ENCODE results near the gene RASL12.

RASL12 gene

DNA sequence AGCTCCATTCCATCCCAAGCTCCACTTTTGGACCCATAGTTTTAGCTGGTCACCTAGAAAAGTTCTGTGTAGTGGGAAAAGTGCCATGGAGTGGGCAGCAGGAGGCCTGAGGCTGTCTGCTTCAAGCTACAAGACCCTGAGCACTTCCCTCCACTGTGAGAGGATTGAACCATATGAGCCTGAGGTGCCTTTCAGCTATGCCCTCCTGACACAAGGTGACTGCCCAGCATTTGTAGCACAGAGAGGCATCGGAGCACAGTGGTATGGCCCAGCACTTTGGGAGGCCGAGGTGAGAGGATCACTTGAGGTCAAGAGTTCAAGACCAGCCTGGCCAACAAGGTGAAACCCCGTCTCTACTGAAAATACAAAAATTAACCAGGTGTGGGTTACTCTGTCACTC, 4.8 kb upstream of the RASL12 start:
- DNase-seq = no peak

DNA sequence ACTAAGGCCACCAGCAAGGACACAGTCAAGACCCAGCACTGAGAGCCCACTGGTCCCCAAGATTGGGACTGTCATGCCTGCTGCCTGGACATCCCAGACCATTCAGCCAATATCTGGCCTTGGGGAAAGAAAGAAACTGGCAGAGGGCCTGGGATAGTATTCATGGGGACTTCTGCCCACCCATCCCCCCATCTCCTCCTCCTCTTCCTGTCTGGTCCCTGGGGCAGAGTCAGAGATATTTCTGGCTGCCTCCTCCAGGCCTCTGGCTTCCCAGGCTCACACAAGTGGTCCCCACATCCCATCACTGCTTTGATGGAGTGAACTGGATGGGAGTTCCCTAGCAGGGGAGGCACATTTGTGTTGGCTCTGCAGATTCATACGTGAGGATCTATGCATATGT, 4.2 kb upstream of the RASL12 start:
- DNase-seq = peak; percentile 69

DNA sequence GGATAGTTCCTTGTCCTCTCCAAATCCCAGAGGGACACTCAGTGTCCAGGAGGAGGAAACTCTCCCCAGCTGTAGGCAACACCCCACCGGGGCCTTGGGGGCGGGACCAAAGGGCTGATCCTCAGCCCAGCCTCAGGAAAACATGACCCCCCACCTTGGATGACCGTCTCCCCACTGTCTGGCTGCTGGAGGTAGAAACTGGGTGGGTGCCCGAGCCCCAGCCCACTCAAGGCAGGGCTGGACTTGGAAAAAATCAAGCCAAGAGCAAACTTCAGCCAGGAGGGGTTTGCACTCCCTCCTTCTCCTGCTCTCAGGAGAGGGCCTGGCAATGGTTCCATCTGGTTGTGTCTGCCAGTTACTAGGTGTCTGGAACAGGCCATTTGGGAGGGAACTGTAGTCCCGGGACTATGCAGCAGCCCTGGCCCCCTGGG, 3.6 kb upstream of the RASL12 start:
- DNase-seq = no peak

DNA sequence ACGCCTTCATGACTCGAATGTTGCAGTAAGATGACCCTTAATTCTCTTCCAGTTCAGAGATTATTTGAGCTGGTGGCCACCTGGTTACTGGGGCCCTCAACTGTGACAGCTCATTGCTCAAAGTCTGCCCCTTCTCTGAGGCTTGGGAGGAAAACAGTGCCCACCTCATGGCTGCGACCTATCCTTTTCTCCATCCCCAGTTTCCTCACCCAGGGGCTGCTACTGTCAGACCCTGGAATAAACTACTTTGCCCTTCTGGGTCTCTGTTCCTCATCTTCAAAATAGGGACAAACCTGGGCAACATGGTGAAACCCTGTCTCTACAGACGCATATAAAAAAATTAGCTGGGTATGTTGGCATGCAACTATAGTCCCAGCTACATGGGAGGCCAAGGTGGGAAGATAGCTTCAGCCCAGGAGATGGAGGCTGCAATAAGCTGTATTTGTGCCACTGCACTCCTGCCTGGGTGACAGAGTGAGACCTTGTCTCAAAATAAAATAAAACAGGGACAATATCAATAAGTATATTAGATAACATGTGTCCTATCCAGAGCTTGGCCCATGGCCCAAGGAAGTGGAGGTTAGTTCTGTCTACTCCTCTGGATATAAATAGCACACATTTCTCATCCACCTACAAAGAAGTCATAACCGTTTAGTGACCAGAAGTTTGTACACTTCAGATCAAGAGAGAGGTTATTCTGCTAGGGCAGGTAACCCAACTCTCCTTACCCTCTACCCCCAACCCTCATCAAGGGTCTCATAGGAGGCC, 2.2 kb upstream of the RASL12 start:
- no peak for DNase-seq

DNA sequence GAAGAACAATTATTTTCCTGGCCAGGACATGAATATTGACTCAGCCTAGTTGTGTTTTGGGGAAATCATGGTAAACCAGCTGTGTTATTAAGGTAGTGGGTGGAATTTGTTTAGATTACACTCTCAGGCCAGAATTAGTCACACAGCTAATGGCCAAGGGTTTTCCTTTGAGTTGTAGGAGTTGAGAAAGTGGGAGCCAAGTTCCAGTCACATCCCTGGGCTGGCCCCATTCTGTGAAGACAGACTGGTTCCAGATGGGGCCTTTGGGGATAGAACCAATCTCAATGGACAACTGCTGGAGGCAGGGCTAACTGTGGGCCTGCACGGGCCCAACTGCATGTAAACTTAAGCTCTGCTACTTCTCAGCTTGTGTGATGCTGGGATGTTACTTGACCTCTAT, 1.4 kb upstream of the RASL12 start:
- peak; percentile 22 for DNase-seq

DNA sequence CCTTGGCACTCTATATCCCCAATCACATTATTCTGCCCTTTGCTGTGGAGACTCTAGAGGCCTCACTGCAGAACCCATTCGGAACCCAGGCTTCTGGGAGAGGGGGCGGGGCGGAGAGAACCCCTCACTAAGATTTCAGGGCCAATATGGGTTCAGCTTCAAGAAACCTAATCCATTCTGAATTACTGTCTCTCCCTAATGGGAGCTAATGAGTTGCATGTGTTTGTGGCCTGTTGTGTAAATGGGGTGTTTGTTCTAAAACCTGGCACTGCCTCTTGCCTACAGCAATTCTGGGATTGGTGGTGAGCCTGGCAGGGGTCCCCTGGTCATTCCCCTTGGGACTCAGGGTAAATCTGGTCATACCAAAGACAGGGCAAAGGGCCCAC, 605 bp upstream of the RASL12 start:
- no peak for DNase-seq

DNA sequence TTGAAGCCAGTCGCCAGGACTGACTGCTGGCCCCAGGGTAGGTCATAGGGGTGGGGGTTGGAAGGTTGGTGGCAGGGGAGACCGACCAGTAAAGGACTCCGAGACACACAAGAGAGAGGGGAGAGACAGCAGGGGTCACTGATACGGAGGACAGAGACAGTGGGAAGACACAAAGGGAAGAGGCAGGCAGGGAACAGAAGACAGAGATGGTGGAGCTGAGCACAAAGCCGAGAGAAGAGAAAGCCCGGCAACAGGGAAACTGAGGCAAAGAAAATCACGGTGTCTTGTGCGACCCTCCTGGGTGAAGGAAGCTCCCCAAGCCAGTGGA, 510 bp downstream of the RASL12 start:
- DNase-seq = no peak

DNA sequence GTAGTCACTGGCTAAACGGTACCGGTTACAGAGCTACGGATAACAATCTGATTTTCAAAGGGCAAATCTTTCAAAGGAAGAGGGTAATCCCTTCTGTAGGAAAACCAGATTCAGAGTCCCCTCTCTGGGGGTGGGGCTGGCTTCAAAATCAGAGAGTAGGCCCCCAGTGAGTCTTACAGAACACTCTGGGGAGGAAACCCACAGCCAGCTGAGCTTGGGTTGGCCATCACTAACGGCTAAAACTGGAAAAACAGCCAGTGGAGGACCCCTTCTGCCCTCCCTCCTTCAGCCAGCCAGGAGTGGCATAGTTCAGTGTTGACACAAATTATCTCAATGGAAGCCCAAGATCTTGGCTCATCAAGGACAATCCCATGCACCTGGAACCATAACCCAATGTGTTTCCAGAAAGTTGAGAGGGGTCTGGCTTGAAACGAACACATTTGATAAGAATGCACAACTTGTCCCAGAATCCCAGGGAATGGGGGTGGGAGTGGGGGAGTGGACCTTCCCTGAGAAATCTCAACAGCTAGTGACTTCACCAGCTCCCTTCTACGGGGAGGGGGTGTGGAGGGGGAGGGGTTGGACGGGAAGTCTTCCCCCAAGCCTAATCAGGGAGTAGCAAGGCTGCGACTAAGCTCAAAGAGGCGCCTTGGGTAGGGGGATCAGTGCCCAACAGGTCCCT, 1.0 kb downstream of the RASL12 start:
- DNase-seq = no peak

DNA sequence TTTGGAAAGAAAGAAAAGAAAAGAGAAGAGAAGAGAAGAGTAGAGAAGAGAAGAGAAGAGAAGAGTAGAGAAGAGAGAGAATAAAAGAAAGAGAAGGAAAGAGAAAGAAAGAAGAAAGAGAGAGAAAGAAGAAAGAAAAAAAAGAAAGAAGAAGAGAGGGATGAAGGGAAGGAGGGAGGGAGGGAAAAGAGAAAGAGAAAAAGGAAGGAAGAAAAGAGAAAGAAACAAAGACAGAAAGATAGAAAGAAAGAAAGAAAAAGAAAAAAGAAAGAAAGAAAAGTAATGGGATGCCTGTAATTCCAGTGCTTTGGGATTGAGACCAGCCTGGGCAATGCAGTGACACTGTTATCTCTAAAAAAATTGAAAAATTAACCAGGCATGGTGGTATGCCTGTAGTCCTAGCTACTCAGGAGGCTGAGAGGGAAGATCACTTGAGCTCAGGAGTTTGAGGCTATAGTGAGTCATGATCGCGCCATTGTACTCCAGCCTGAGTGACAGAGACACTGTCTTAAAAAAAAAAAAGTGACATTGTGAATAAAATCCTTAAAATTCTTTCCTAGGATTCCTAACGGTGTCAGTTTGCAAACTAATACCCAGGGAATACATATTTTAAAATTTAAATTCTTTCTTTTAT, 1.7 kb downstream of the RASL12 start:
- peak; percentile 67 for DNase-seq

DNA sequence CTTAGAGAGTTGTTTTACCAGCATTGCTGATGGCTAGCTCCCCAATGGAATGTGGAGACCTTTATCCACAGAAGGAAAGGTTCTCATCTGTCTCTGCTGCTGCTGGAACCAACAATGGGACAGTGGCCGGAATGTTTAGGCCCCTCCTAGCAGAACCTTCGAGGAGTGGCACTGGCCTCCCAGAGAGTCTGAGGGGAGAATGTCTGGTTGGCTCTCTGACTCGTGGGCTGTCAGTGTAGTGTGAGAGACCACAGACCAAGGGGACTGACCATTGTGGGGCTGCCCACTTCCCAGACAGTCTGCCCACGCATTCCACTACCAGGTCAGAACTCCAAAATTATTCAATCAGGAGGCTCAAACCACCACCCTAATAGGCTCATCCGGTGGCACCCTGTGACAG, 5.1 kb downstream of the RASL12 start:
- no peak for DNase-seq

DNA sequence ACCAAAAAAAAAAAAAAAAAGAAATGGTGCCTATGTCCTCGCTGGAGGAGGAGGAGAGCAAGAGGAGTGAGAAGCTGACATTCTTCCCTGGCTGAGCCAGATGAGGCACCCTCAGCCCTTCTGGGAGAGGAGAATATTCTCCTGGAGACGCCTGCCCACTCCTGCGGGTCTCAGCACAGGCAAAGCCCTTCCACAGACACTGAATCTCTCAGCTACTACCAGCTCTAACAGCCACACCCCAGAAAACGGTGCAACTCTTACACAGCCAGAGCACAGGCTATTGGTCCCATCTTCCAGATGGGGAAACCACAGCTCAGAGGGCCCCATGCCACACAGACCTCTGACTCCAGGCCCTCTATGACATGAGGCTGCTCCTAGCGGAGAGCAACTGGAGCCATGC, 5.7 kb downstream of the RASL12 start:
- no peak for DNase-seq

DNA sequence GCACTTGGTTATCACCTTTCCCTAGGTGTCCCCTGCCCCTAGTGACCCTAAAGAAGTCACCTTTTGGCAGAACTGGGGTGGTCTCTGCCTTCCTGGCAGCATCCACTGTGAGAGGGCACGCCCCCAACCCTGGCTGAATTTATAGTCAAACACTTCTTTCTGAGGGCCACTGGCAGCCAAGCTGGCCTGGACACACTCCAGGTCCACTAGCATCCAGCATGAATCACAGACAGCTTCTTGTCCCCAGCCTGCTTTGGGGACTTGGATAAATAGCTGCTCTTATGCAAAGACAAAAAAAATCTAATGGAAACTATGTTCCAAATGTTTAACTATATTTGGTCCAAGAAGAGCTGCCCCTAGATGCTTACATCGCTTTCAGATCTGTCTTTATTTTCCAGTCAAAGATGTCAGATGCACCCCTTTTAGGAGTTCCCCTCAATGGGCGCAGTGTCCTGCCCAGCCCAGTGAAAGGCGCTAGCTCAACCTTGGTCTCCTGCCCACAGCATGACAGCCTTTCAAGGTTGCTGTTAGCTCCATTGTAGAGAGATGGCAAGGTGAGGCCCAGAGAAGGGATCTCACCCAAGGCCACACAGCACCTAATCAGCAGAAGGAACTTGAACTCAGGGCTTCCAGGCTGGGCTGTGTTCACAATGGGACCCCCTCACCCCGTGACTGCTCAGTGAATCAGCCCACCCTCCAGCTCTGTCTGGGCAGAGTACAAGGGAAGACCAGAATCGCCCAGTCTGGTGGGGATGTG, 7.0 kb downstream of the RASL12 start:
- DNase-seq = peak; percentile 21

DNA sequence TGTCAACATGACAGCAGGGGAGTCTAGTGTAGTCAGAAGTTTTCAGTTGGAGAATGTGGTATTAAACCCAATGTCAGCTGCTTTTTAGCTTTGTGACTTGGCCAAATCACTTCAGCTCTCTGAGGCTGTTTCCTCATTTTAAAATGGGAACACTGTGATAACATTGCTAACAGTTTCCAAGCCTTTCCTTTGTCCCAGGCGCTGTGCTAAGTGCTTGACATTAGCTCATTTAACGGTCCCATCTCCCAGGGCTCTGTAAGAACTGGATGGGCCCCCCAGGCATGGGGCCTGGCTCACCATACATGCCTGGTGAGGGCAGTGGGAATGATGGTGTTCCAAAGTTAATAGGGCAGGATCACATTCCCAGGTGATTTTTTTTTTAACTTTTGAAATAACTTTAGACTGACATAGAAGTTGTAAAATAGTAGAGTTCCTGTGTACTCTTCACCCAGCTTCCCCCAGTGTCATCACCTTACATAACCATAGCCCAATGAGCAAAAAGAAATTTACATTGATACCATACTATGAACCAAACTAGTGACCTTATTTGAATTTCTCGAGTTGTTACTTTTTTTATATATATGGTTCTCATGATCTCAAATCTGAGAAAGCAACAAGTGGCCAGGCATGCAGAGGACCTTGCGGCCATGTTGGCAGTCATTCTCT, 7.7 kb downstream of the RASL12 start:
- DNase-seq = no peak

DNA sequence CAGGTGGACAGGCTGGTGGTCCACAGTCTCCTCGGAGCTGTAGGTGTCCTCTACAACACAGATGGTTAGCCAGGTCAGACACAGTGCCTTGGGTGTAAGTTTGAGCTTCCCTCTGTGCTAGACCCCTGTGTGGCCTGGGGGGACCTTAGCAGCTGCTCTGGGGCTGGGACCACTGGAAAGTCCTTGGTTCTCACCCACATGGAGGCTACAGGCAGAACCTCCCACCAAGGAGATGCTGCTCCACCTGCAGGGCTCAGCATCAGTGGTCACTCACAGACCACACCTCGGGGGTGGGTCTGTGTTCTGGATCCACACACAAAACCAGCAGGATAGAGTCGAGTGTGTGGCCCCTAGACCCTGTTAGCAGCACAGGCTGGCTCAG, 8.4 kb downstream of the RASL12 start:
- no peak for DNase-seq

DNA sequence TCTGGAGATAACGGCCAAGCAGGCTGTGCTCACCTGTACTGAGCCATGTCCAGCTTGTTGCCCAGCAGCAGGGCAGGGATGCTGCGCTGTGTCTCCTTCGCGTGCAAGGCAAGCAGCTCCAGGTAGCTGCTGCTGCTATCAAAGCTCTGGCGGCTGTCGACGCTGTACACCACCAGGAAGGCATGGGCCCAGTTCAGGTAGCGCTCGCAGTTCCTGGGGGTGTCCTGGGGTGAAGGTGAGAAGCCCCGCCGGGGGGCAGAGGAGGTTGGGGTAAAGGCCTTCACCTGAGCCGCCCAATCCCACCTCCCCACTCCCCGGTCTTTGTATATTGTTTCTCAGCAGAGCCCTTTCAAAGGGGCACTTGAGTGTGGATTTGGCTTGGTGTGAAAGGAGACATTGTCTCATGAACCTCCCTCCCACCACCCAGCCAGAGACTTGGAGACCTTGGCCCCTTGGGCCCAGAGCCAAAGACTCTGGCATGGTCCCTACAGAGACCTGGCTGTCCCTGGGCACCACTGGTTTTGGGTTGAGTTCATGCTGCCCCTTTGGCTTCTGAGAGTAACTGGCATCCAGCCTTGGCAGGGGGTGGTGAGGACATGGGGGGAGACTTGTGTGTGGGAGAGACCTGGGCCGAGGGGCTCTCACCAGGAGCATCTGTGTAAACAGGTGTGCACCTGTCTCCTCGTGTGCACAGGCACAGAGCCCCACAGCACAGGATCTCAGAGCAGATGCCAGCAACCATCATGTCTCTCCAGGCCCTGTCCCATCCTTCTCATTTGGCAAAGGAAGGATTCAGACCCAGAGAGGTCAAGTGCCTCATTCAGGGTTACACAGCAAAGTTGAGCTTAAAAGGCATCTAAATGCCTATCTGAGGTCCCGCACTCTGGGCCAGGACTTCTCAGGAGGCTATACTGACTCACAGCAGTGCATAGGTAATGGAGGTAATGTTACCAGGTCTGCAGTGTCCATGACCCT, 9.1 kb downstream of the RASL12 start:
- DNase-seq = no peak

DNA sequence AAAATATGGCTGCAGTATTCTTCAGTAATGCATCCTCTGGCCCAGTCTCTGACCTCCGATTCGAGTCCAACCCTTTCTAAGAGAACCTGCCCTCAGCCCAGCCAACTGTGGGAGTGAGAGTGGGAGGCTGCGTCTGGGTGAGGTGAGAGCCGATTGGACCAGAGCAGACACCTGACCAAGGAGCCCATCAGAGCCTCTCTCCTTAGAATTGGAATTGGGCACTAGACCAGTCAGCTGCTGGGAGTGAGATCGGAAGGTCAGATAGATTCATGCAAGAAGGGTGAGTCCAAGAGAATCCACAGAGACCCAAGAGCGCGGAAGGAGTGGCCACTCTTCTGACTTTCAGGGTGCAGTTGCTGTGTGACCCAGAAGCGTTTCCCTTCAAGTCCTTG, 10.2 kb downstream of the RASL12 start:
- DNase-seq = no peak

DNA sequence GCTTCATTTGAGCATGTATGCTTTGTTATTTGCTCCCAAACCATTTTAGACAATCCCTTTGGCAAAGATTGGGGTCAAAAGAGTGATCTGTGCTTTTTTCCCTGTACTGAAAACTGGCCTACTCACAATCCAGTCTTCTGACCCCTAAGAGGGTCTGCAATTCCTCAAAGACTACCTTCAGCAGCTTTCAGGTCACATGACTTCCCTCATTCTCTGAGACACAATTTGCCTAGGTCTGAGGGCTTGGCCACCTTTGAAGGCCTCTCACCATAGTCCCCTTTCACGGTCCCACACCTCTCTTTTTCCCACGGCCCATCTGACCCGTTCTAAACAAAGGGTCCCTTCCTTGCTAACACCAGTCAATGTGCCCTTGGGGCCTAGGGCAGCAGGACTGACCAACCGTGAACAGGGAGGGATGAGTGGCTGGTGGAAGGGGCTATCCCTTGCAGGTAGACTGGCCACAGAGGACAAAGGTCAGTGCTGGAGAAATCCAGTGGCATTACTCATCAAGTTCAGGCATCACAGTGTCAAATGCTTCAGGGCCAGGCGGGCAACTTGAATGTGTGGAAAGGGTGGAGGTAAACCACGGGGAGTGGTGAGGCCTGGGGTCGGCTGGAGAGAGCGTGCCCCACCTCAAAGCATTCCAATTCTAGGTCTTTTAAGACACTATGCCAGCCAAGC, 10.8 kb downstream of the RASL12 start:
- DNase-seq = no peak

DNA sequence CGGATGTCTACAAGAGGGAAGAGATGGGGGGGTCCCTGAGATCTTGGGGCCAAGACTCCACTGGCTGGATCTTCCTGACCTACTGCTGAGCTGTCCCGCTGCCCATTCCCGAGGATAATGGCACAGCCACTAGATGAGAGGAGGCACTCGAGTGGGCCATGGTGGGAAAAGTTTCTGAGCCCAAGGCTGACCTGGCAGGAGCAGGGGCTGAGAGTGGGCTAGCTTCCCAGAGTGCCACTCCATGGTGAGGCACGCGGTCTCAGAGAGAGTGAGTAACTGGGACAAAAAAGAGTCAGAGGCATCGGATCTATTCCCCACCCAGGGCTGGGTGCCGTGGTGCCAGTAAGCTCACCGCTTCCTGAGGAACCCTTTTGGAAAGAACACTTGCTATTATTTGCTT, 11.7 kb downstream of the RASL12 start:
- no peak for DNase-seq

DNA sequence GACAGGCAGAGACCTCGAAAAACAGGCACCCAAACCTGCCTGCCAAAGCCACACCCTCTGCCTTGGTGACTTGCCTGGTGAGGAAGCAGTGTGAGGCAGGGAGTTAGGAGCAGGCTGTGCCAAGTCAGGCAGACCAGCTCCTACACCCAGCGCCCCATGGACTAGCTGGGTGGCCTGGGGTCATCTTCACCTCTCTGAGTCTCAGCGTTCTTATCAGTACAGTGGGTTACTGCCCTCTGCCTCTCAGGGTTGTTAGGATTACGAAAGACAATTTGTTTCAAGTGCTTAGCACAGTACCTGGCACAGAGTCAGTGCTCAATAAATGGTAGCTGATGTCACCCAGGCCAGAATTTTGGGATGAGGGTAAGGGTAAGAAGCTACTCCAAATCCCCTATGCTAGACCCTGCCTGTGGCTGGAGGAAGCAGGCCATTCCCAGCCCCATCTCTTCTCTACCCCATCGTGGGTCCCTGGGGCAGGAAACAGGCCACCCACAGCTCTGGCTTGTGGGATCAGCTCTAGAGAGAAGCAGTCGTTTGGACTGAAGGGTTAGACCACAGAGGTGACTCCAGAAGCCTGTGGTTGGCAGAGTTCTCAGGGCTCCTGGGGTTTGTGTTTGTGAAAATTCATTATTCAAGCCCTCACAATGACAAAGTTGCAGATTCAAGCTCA, 12.5 kb downstream of the RASL12 start:
- DNase-seq = no peak

Data from fibroblast of skin of scalp (primary cell).